VCaP (cell line): Measurements from ENCODE around the gene ALOX5AP.

Source experiments
- H3K27ac ChIP-seq: fragments of 450-650 bp; 2 replicates; pipeline ENCODE4 v1.5.1; 2017
- TF ChIP-seq, protein P1 (sequence below): fragments of 450-650 bp; conservative IDR thresholded peaks from 2 replicates; pipeline ENCODE4 v1.5.1; 2017; ENCODE audit warnings: mild to moderate bottlenecking, moderate library complexity

Gene ALOX5AP

DNA sequence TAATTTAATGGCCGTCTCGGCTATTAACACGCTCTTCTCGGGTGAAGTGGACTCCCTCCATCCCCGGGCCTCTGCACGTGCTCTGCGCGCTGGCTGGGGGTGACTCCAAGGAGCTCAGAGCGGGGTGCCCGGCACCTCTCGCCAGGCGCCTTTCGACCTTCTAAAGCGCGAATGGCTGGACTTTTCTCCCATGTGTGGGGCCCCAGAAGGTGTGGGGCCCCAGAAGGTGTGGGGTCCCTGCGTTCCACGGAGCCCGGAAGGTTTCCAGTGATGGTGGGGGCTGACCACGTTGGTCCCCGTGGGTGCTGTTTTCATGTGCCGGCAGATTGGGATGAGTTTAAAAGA lies 3.3 kb upstream of the ALOX5AP start:
- TF ChIP-seq, protein P1, sequence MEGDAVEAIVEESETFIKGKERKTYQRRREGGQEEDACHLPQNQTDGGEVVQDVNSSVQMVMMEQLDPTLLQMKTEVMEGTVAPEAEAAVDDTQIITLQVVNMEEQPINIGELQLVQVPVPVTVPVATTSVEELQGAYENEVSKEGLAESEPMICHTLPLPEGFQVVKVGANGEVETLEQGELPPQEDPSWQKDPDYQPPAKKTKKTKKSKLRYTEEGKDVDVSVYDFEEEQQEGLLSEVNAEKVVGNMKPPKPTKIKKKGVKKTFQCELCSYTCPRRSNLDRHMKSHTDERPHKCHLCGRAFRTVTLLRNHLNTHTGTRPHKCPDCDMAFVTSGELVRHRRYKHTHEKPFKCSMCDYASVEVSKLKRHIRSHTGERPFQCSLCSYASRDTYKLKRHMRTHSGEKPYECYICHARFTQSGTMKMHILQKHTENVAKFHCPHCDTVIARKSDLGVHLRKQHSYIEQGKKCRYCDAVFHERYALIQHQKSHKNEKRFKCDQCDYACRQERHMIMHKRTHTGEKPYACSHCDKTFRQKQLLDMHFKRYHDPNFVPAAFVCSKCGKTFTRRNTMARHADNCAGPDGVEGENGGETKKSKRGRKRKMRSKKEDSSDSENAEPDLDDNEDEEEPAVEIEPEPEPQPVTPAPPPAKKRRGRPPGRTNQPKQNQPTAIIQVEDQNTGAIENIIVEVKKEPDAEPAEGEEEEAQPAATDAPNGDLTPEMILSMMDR, result no peak

DNA sequence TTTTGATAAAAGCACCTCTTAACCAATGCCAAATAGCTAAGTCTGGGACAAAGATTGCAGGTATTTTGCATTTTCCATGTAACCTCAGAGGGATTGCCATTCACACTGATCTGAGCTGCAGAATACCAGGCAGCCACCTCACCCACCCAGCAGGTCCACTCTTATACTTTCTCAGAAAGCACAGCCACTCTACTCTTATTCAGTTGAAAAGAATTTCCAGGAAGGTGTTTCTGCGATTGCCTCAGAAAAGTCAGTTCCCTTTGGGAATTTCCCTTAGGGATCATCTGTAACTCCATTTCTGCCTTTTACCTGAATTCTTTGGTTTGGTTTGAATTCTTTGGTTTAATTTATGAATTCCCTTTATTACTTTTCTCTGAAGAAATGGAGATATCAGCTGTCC lies 904 bp upstream of the ALOX5AP start:
- TF ChIP-seq, protein P1, result no peak
- no peak overlapping the region for H3K27ac ChIP-seq

More for the DNA sequence above, 3.3 kb upstream of the ALOX5AP start:
- no peak overlapping the region for H3K27ac ChIP-seq

DNA sequence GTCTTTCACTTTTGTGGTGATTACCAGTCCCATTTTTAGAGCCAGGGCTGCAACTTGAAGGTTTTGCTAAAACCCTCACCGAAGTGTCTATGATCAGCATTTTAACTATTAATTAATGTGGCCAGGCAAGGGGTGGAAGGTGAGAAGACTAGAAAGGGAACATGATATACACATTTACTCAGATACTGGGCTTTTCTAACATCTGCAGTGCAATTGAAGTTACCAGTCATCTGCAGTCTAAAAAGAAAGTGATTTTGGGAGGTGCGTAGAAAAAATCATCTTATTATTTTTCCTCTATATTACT lies 481 bp downstream of the ALOX5AP start:
- H3K27ac ChIP-seq, result no peak overlapping the region
- TF ChIP-seq, protein P1, result no peak

DNA sequence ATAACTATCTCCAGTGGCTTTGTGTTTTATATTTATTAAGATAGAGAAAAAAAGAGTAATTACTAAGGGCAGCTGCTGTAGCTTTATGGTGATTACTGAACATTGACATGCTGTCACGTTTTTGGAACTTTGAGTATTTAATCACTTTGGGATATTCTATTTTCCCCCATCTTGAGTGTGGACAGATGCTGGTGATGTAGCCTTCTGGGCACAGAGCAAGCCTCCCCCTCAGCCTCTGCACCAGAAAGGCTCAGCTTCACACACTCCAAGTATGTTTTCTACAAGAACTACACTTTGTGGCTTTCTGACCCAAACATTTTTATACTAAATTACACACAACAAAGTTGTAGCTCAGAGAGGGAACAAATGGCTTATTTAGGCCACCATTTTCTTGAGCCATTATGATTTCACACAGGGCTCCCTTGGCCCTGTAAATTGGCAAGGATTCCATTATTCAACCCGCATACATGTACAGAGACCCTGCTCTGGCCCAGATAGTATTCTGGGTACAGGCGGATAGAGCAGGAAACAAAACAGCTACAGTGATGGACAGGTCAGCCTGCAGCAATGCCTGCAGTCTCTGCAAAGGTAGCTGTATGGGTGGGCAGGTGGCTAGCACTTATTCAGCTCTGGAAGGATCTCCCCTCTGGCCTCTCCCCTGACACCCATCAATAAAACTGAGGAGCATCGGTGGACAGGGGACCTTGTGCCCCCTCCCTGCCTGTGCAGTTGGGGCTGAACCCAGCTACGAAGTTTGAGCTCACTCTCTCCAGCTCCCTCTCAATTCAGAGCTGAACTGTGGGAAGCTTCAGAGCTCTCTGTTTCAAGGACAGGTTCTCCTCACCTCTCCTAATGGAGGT lies 1.3 kb downstream of the ALOX5AP start:
- TF ChIP-seq, protein P1, result no peak

DNA sequence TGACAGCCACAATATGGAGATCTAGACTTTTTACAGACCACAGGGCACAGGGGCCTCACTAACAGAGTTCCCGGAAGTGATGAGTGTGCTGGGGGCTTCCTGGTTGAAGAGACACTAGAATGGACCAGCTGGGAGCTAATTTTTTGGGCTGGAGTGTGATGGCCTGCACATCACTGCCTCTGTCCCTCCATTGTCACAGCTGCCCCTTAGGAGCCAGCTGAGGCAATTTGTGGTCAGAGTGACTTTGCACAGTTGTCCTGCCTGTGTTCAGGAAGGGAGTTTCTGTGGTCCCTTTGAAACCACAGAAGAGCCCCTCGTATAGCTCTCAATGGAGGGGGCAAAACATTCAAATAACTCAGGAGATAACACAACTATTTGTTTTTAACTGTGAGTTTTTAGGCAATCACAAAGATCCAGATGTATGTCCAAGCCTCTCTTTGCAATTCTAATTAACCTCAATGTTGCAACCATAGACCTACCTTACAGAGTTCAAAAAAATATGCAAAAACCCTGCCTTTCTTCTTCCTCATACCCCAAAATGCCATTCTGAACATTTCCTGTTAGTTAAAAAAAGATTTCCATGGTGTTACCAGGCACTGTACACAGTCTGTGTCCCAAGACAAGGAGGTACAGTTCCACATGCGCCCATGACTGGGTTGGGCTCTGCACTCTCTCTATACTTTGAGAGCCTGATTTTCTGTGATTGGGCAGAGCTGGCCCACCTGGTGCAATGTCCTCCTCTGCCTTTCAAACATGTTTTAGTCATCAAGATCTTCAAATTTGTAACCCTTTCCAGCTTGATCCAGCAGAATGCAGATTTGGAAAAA lies 2.4 kb downstream of the ALOX5AP start:
- no peak overlapping the region for H3K27ac ChIP-seq
- TF ChIP-seq, protein P1, result no peak

More for the DNA sequence above, 1.3 kb downstream of the ALOX5AP start:
- H3K27ac ChIP-seq, result no peak overlapping the region

DNA sequence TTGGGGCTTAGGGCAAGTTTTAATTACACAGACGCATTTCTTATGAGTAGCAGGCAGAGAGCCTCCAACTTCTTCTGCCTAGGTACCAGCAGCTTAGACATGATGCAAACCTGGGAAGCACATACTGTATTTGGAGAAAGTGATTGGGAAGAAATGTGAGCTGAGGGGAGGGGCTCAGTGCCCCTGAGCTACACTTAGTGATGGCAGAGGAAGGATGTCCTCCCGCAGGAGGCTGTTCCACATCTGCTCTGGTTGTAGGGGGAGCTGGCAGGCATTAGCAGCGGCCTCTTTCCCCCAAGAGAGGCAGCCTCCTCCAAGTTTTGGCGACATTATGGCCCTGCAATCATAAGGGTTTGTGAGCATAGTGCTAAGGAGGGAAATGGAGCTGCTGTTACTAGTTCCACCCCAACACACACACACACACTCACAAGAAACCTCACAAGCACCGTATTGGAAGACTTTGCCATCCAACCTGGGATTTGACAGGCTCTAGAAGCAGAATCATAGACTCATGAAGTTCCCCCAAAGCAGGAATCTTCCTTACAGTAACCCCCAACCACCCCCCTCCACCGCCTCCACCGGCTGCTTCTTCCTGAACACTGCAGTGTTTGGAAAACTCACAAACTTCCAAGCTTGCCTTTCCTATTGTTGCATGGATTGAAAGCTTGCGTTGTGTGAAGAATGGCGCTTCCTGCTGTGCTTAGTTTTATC lies 3.3 kb downstream of the ALOX5AP start:
- H3K27ac ChIP-seq, result no peak overlapping the region
- TF ChIP-seq, protein P1, result no peak

DNA sequence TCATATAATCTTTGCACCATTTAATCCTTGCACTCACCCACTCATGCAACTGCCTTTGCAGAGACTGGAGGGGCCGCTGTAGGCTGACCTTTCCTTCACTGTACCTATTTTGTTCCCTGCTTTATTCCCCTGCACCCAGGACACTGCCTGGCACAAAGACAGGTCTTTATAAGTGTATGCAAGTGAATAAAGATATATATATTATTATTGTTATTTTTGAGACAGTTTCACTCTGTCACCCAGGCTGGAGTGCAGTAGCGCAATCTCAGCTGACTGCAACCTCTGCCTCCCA lies 3.8 kb downstream of the ALOX5AP start:
- no peak overlapping the region for H3K27ac ChIP-seq
- TF ChIP-seq, protein P1, result no peak
